GM21825 (cell line): ENCODE measurements around the gene STK17A.

ENCODE experiments used
- ATAC-seq: cut with Tn5 transposase; IDR thresholded peaks from one replicate; pipeline ENCODE4 v1.9.1; 2021; ENCODE audit warnings: mild to moderate bottlenecking, moderate library complexity; ENCODE audit not compliant: unreplicated experiment

STK17A gene

GRCh38 chr7:43582503-43583423, at the start of gene STK17A:
Gene STK17A (plus strand): TSS chr7:43583108. CDS start chr7:43583244, 136 bp downstream.
- ATAC-seq: peak; percentile 74

- ATAC-seq: no peak
Measured at GRCh38 chr7:43533801-43534479, 49.0 kb upstream of the STK17A start.

GRCh38 chr7:43535031-43535451, 47.9 kb upstream of the STK17A start:
- ATAC-seq: no peak

GRCh38 chr7:43535810-43536585, 46.9 kb upstream of the STK17A start:
- no peak for ATAC-seq

- ATAC-seq: no peak
Measured at GRCh38 chr7:43536773-43537172, 46.1 kb upstream of the STK17A start.

- no peak for ATAC-seq
Measured at GRCh38 chr7:43537765-43538403, 45.0 kb upstream of the STK17A start.

- ATAC-seq: no peak
Measured at GRCh38 chr7:43538404-43538771, 44.5 kb upstream of the STK17A start.

- no peak for ATAC-seq
Measured at GRCh38 chr7:43540471-43540870, 42.4 kb upstream of the STK17A start.

- no peak for ATAC-seq
Measured at GRCh38 chr7:43542716-43543115, 40.2 kb upstream of the STK17A start.

GRCh38 chr7:43546231-43546630, 36.7 kb upstream of the STK17A start:
- no peak for ATAC-seq

- ATAC-seq: no peak
Measured at GRCh38 chr7:43550427-43550826, 32.5 kb upstream of the STK17A start.

- ATAC-seq: no peak
Measured at GRCh38 chr7:43552122-43552521, 30.8 kb upstream of the STK17A start.

- no peak for ATAC-seq
Measured at GRCh38 chr7:43553999-43554398, 28.9 kb upstream of the STK17A start.

- no peak for ATAC-seq
Measured at GRCh38 chr7:43554423-43554822, 28.5 kb upstream of the STK17A start.

GRCh38 chr7:43557831-43558495, 24.9 kb upstream of the STK17A start:
- ATAC-seq: no peak

- ATAC-seq: no peak
Measured at GRCh38 chr7:43559171-43559945, 23.6 kb upstream of the STK17A start.

GRCh38 chr7:43559946-43560335, 23.0 kb upstream of the STK17A start:
- ATAC-seq: no peak

GRCh38 chr7:43560742-43561330, 22.1 kb upstream of the STK17A start:
- ATAC-seq: no peak

- ATAC-seq: no peak
Measured at GRCh38 chr7:43562383-43562782, 20.5 kb upstream of the STK17A start.
